ENCODE results near the gene CCDC112. TPM values are rescaled to one million over a fixed set of nuclear protein-coding genes. Genes with fewer than 3 reads are reported as not detected.
A peak's percentile ranks its signal among the peaks of the same experiment; 100 is the strongest.

The CCDC112 gene
- total and polyA plus RNA-seq, 2 of the 13 experiments (the other 11 are each of a cell fraction or from before 2014, with no cell fraction given): 1.1 to 2.8 TPM

GRCh38 chr5:115296124-115297022 lies at the start of gene CCDC112 (continued):
- TF ChIP-seq ZNF331 (CRISPR knock-in tag; IDR thresholded peaks at IDR 0.05): 0 out of 2 replicates have a peak, but pooled peaks have one; percentile 28
- 0 out of 2 replicates have a peak, but pooled peaks have one; percentile 60 for TF ChIP-seq KAT7 (CRISPR knock-in tag; IDR thresholded peaks at IDR 0.05; ENCODE audit: borderline replicate concordance)
- TF ChIP-seq, protein P1, sequence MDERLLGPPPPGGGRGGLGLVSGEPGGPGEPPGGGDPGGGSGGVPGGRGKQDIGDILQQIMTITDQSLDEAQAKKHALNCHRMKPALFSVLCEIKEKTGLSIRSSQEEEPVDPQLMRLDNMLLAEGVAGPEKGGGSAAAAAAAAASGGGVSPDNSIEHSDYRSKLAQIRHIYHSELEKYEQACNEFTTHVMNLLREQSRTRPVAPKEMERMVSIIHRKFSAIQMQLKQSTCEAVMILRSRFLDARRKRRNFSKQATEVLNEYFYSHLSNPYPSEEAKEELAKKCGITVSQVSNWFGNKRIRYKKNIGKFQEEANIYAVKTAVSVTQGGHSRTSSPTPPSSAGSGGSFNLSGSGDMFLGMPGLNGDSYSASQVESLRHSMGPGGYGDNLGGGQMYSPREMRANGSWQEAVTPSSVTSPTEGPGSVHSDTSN (CRISPR knock-in tag; IDR thresholded peaks at IDR 0.05): no peak
- TF ChIP-seq ZFP36L1 (CRISPR knock-in tag; IDR thresholded peaks at IDR 0.05): no peak
- TF ChIP-seq ZSCAN31 (CRISPR knock-in tag; IDR thresholded peaks at IDR 0.05; ENCODE audit: low read depth): peak; percentile 50; the same call in 1 of the 2 replicates
- no peak for TF ChIP-seq ZNF24 (IDR thresholded peaks at IDR 0.05)
- TF ChIP-seq, protein P2, sequence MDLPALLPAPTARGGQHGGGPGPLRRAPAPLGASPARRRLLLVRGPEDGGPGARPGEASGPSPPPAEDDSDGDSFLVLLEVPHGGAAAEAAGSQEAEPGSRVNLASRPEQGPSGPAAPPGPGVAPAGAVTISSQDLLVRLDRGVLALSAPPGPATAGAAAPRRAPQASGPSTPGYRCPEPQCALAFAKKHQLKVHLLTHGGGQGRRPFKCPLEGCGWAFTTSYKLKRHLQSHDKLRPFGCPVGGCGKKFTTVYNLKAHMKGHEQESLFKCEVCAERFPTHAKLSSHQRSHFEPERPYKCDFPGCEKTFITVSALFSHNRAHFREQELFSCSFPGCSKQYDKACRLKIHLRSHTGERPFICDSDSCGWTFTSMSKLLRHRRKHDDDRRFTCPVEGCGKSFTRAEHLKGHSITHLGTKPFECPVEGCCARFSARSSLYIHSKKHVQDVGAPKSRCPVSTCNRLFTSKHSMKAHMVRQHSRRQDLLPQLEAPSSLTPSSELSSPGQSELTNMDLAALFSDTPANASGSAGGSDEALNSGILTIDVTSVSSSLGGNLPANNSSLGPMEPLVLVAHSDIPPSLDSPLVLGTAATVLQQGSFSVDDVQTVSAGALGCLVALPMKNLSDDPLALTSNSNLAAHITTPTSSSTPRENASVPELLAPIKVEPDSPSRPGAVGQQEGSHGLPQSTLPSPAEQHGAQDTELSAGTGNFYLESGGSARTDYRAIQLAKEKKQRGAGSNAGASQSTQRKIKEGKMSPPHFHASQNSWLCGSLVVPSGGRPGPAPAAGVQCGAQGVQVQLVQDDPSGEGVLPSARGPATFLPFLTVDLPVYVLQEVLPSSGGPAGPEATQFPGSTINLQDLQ (CRISPR knock-in tag; IDR thresholded peaks at IDR 0.05): no peak
- TF ChIP-seq ZNF570 (CRISPR knock-in tag; IDR thresholded peaks at IDR 0.05; ENCODE audit: borderline replicate concordance): no peak
- TF ChIP-seq ZNF292 (CRISPR knock-in tag; IDR thresholded peaks at IDR 0.05; ENCODE audit: borderline replicate concordance, low read depth): no peak
- TF ChIP-seq HOMEZ (CRISPR knock-in tag; IDR thresholded peaks at IDR 0.05; ENCODE audit: low read depth): no peak
- TF ChIP-seq ZBTB42 (CRISPR knock-in tag; IDR thresholded peaks at IDR 0.05): 0 out of 2 replicates have a peak, but pooled peaks have one; percentile 42
- TF ChIP-seq ZNF343 (CRISPR knock-in tag; IDR thresholded peaks at IDR 0.05): no peak
- no peak for TF ChIP-seq GPN1 (CRISPR knock-in tag; IDR thresholded peaks at IDR 0.05; ENCODE audit: borderline replicate concordance)
- no peak for TF ChIP-seq ZNF674 (CRISPR knock-in tag; IDR thresholded peaks at IDR 0.05; ENCODE audit: low read depth)
- TF ChIP-seq SRY (CRISPR knock-in tag; IDR thresholded peaks at IDR 0.05): no peak; the same call in 1 of the 2 replicates
- no peak for TF ChIP-seq ZBTB37 (CRISPR knock-in tag; IDR thresholded peaks at IDR 0.05)
- no peak for TF ChIP-seq U2AF2 (IDR thresholded peaks at IDR 0.05; ENCODE audit: low read depth, low read length)
- TF ChIP-seq ZNF580 (CRISPR knock-in tag; IDR thresholded peaks at IDR 0.05; ENCODE audit: borderline replicate concordance, low read depth): 0 out of 2 replicates have a peak, but pooled peaks have one; percentile 50
